IMR-90 (cell line): ENCODE results near the gene CARD10. TPM values are rescaled to one million over a fixed set of nuclear protein-coding genes. Genes with fewer than 3 reads are reported as not detected.

Experiments
- ATAC-seq: fragments of 200-7000 bp; cut with Tn5 transposase; 2 replicates; pipeline ENCODE4 v1.9.1; 2020; ENCODE audit warnings: low read depth, mild to moderate bottlenecking, moderate library complexity
- BruUV-seq: library from RNA; stranded (reverse); fragments of 400-500 nt; replicated peaks from 2 replicates; lab custom pipeline; 2021; lab: Mats Ljungman, UMichigan
- CTCF ChIA-PET: fragments of 300-600 bp; formaldehyde crosslinking; extraction: SDS; loops from one replicate; lab custom pipeline; 2021; ENCODE audit warnings: antibody characterized with exemption; lab: Yijun Ruan, JAX
- POLR2A ChIA-PET: fragments of 300-600 bp; sonication (Branson Sonifier 250); formaldehyde crosslinking; loops from one replicate; lab custom pipeline; 2022; ENCODE audit warnings: antibody characterized with exemption; ENCODE audit not compliant: unreplicated experiment; lab: Charles Lee
- DNase-seq: peaks from one replicate; pipeline ENCODE4 v3.0.0; 2013
- H2AFZ ChIP-seq: replicated peaks from 2 replicates; pipeline ENCODE3; 2013; ENCODE audit warnings: low read length, mild to moderate bottlenecking; ENCODE audit not compliant: poor library complexity
- H2AK5ac ChIP-seq: 2 replicates; pipeline ENCODE4 v1.6.1; 2013; ENCODE audit warnings: low read depth, low read length, inconsistent platforms
- H2AK9ac ChIP-seq: replicated peaks from 2 replicates; pipeline ENCODE3; 2013; ENCODE audit warnings: mild to moderate bottlenecking, low read depth, low read length, moderate library complexity; ENCODE audit not compliant: poor library complexity
- H2BK120ac ChIP-seq: 2 replicates; pipeline ENCODE4 v1.6.1; 2013; ENCODE audit warnings: low read depth, low read length, inconsistent platforms
- H2BK15ac ChIP-seq: 3 replicates; pipeline ENCODE4 v1.6.1; 2013; ENCODE audit warnings: low read depth, low read length, inconsistent platforms
- H2BK20ac ChIP-seq: 2 replicates; pipeline ENCODE4 v1.6.1; 2013; ENCODE audit warnings: low read depth, mild to moderate bottlenecking, inconsistent platforms, low read length, moderate library complexity
- H2BK5ac ChIP-seq: 2 replicates; pipeline ENCODE4 v1.6.1; 2013; ENCODE audit warnings: mild to moderate bottlenecking, low read depth, low read length, inconsistent platforms; ENCODE audit not compliant: poor library complexity, severe bottlenecking
- H3K14ac ChIP-seq: replicated peaks from 2 replicates; pipeline ENCODE4 v1.6.1; 2013; ENCODE audit warnings: low read depth, low read length, inconsistent platforms
- H3K18ac ChIP-seq: 2 replicates; pipeline ENCODE4 v1.6.1; 2013; ENCODE audit warnings: low read depth, low read length, control low read depth
- H3K23ac ChIP-seq: 2 replicates; pipeline ENCODE4 v1.6.1; 2013; ENCODE audit warnings: low read depth, low read length, inconsistent platforms
- H3K27ac ChIP-seq: 2 replicates; pipeline ENCODE4 v1.5.1; 2013; ENCODE audit warnings: mild to moderate bottlenecking, control low read depth, low read length; ENCODE audit not compliant: insufficient read depth
- H3K27me3 ChIP-seq: 2 replicates; pipeline ENCODE4 v1.6.1; 2013; ENCODE audit warnings: low read length; ENCODE audit not compliant: control insufficient read depth, insufficient read depth
- H3K36me3 ChIP-seq: 2 replicates; pipeline ENCODE4 v1.6.1; 2013; ENCODE audit warnings: low read length, mixed read lengths; ENCODE audit not compliant: control insufficient read depth, insufficient read depth
- H3K4ac ChIP-seq: 2 replicates; pipeline ENCODE4 v1.6.1; 2013; ENCODE audit warnings: low read depth, low read length, inconsistent platforms
- H3K4me1 ChIP-seq: 2 replicates; pipeline ENCODE4 v1.6.1; 2013; ENCODE audit warnings: low read length, mixed read lengths; ENCODE audit not compliant: control insufficient read depth, insufficient read depth
- H3K4me2 ChIP-seq: 2 replicates; pipeline ENCODE4 v1.6.1; 2013; ENCODE audit warnings: low read depth, mild to moderate bottlenecking, control low read depth, low read length, moderate library complexity
- H3K4me3 ChIP-seq: 2 replicates; pipeline ENCODE4 v1.5.1; 2013; ENCODE audit warnings: low read depth, mild to moderate bottlenecking, control low read depth, low read length, moderate library complexity; ENCODE audit not compliant: insufficient read depth
- H3K56ac ChIP-seq: 2 replicates; pipeline ENCODE4 v1.6.1; 2013; ENCODE audit warnings: low read length, inconsistent platforms; ENCODE audit not compliant: insufficient read depth; ENCODE audit errors: extremely low read depth
- H3K79me1 ChIP-seq, 2 experiments: 2 replicates each; pipeline ENCODE4 v1.6.1; 2013; ENCODE audit warnings: low read length in 2 of 2, inconsistent platforms in 1 of 2, low read depth in 1 of 2
- H3K9ac ChIP-seq: 2 replicates; pipeline ENCODE4 v1.6.1; 2013; ENCODE audit warnings: low read depth, low read length, control low read depth
- H3K9me1 ChIP-seq: 2 replicates; pipeline ENCODE4 v1.6.1; 2013; ENCODE audit warnings: low read length, inconsistent platforms; ENCODE audit not compliant: insufficient read depth
- H3K9me3 ChIP-seq: 2 replicates; pipeline ENCODE4 v1.6.1; 2013; ENCODE audit warnings: low read length; ENCODE audit not compliant: control insufficient read depth, insufficient read depth
- H4K20me1 ChIP-seq: 2 replicates; pipeline ENCODE4 v1.6.1; 2013; ENCODE audit warnings: low read length, inconsistent platforms; ENCODE audit not compliant: insufficient read depth
- H4K5ac ChIP-seq: 2 replicates; pipeline ENCODE4 v1.6.1; 2013; ENCODE audit warnings: mild to moderate bottlenecking, low read depth, low read length, control low read depth
- H4K8ac ChIP-seq, 2 experiments: 2 replicates each; pipeline ENCODE4 v1.6.1; 2013; ENCODE audit warnings: low read depth in 2 of 2, low read length in 2 of 2, control low read depth in 1 of 2, inconsistent platforms in 1 of 2
- H4K91ac ChIP-seq: 2 replicates; pipeline ENCODE4 v1.6.1; 2013; ENCODE audit warnings: low read depth, low read length, inconsistent platforms; ENCODE audit not compliant: insufficient read depth
- BHLHE40 ChIP-seq: fragments of 150-350 bp; IDR thresholded peaks from 2 replicates; pipeline ENCODE4 v1.6.1; 2016; ENCODE audit warnings: mild to moderate bottlenecking, low read depth, low read length
- CEBPB ChIP-seq: IDR thresholded peaks from 2 replicates; pipeline ENCODE4 v1.6.1; 2012; ENCODE audit warnings: low read depth, low read length, improper control_type of control experiment
- CHD1 ChIP-seq: IDR thresholded peaks from 2 replicates; pipeline ENCODE4 v1.6.1; 2012; ENCODE audit warnings: low read depth, low read length, improper control_type of control experiment
- ELK1 ChIP-seq: fragments of 150-350 bp; IDR thresholded peaks from 2 replicates; pipeline ENCODE4 v1.6.1; 2016; ENCODE audit warnings: low read depth, mild to moderate bottlenecking, low read length, moderate library complexity, borderline replicate concordance
- FOS ChIP-seq: fragments of 150-350 bp; IDR thresholded peaks from 2 replicates; pipeline ENCODE4 v1.6.1; 2016; ENCODE audit warnings: low read depth, low read length
- MAFK ChIP-seq: IDR thresholded peaks from 2 replicates; pipeline ENCODE4 v1.6.1; 2012; ENCODE audit warnings: low read depth, low read length, improper control_type of control experiment
- MAZ ChIP-seq: IDR thresholded peaks from 2 replicates; pipeline ENCODE4 v1.6.1; 2012; ENCODE audit warnings: low read depth, mild to moderate bottlenecking, low read length, improper control_type of control experiment, moderate library complexity, borderline replicate concordance
- MXI1 ChIP-seq: IDR thresholded peaks from 2 replicates; pipeline ENCODE4 v1.6.1; 2012; ENCODE audit warnings: low read depth, mild to moderate bottlenecking, low read length, moderate library complexity, borderline replicate concordance
- NFE2L2 ChIP-seq: fragments of 150-350 bp; IDR thresholded peaks from 2 replicates; pipeline ENCODE4 v1.6.1; 2016; ENCODE audit warnings: low read depth, mild to moderate bottlenecking, low read length
- POLR2A ChIP-seq: IDR thresholded peaks from 2 replicates; pipeline ENCODE4 v1.6.1; 2012; ENCODE audit warnings: mild to moderate bottlenecking, low read depth, low read length
- RCOR1 ChIP-seq: IDR thresholded peaks from 2 replicates; pipeline ENCODE4 v1.6.1; 2012; ENCODE audit warnings: mild to moderate bottlenecking, low read length, improper control_type of control experiment; ENCODE audit not compliant: insufficient replicate concordance
- RFX5 ChIP-seq: IDR thresholded peaks from 2 replicates; pipeline ENCODE4 v1.8.0; 2012; ENCODE audit warnings: low read depth, mild to moderate bottlenecking, low read length, moderate library complexity
- SMC3 ChIP-seq: fragments of 150-350 bp; IDR thresholded peaks from 2 replicates; pipeline ENCODE4 v1.6.1; 2016; ENCODE audit warnings: low read depth, mild to moderate bottlenecking, antibody characterized with exemption, low read length, moderate library complexity
- USF2 ChIP-seq: fragments of 150-350 bp; IDR thresholded peaks from 2 replicates; pipeline ENCODE4 v1.6.1; 2017; ENCODE audit warnings: mild to moderate bottlenecking, antibody characterized with exemption, low read length, low read depth
- WGBS, 2 experiments: methylation state at CpG; one replicate each; pipeline versions ENCODE4 v1.1.5 to v1.1.7; 2013; ENCODE audit warnings: missing lambda C conversion rate in 2 of 2; ENCODE audit not compliant: insufficient read length in 1 of 2; ENCODE audit errors: extremely low coverage in 2 of 2; 5-methylcytosine and 5-hydroxymethylcytosine counted together
- dilution Hi-C: fragments of 300-500 bp; cut with HindIII; formaldehyde crosslinking; loops from one replicate; pipeline ENCODE4 v1.14.3; 2018; ENCODE audit warnings: low sequenced_read_pairs; ENCODE audit not compliant: unreplicated experiment
- in situ Hi-C: fragments of 300-500 bp; cut with MboI; formaldehyde crosslinking; loops from 3 replicates; pipeline ENCODE4 v1.14.3; 2019; ENCODE audit warnings: low sequenced_read_pairs, inconsistent platforms, mixed read lengths
- intact Hi-C: fragments of 100-400 bp; cut with micrococcal nuclease; formaldehyde crosslinking; loops from 2 replicates; pipeline ENCODE4 v1.10.0; 2022
- polyA plus RNA-seq, 3 experiments: library from polyadenylated mRNA; depleted of rRNA; stranded (reverse); fragments of >200 nt; gene quantifications; 2 replicates each; pipeline ENCODE4 v1.2.3, GENCODE V29; 2012; ENCODE audit warnings: low replicate concordance in 1 of 3
- total RNA-seq: library from RNA; depleted of rRNA; stranded (reverse); fragments of >200 nt; gene quantifications from 2 replicates; pipeline ENCODE4 v1.2.3, GENCODE V29; 2012
- TF ChIP-seq, protein P1 (sequence below): conservative IDR thresholded peaks from 2 replicates; pipeline ENCODE4 v1.5.1; 2012; ENCODE audit warnings: mild to moderate bottlenecking, low read depth, low read length, improper control_type of control experiment

Gene CARD10
- total and polyA plus RNA-seq, 2 of the 4 experiments (the other 2 are of a cell fraction): 6.1 to 18.4 TPM

- Histone ChIP-seq H3K36me3 (peaks cover 29% of the 10 kb centered on the region), H2BK15ac (no peak overlapping the region), H4K20me1 (no peaks in the 10 kb centered on the region; the same call in 1 of the 2 replicates), H2AFZ (peak overlapping the region; percentile 27), H2BK5ac (no peak overlapping the region), H4K8ac (no peak overlapping the region), H2BK120ac (no peak overlapping the region), H3K4ac (no peak overlapping the region), H3K14ac (no peak overlapping the region), H3K9me3 (no peaks in the 10 kb centered on the region), H4K5ac (no peak overlapping the region), H3K56ac (no peak overlapping the region), H3K27me3 (no peaks in the 10 kb centered on the region), H4K91ac (no peak overlapping the region), H3K4me1 (peaks cover 11% of the 10 kb centered on the region), H3K79me1 (peaks cover 0 to 11% of the 10 kb centered on the region in 2 experiments; a peak in 1 of 4 replicates), H2AK9ac (no peak overlapping the region), H3K4me2 (no peak overlapping the region), H2BK20ac (no peak overlapping the region), H3K23ac (no peak overlapping the region), H3K18ac (no peak overlapping the region), H3K27ac (no peak overlapping the region), H2AK5ac (no peak overlapping the region), H3K4me3 (no peak overlapping the region), H3K9me1 (peaks cover 4% of the 10 kb centered on the region), H3K9ac (no peak overlapping the region)
- no TSS peak for BruUV-seq
- 89% methylated on average over 1 of the region's 4 CpGs; no CpG with 5 or more reads in 1 of the 2 experiments for WGBS, 2 experiments
- intact Hi-C loops (no loop called here), dilution Hi-C loops (no loop called here), in situ Hi-C loops (no loop called here)
- no peak for ATAC-seq
- ChIA-PET CTCF (no interaction called here), POLR2A (no interaction called here)
- TF ChIP-seq ELK1 (no peak), USF2 (no peak), RCOR1 (no peak), MXI1 (no peak), MAFK (no peak), MAZ (no peak), FOS (no peak), CEBPB (no peak), BHLHE40 (no peak), NFE2L2 (no peak), RFX5 (no peak), SMC3 (no peak), POLR2A (no peak), CHD1 (no peak)
- TF ChIP-seq, protein P1, sequence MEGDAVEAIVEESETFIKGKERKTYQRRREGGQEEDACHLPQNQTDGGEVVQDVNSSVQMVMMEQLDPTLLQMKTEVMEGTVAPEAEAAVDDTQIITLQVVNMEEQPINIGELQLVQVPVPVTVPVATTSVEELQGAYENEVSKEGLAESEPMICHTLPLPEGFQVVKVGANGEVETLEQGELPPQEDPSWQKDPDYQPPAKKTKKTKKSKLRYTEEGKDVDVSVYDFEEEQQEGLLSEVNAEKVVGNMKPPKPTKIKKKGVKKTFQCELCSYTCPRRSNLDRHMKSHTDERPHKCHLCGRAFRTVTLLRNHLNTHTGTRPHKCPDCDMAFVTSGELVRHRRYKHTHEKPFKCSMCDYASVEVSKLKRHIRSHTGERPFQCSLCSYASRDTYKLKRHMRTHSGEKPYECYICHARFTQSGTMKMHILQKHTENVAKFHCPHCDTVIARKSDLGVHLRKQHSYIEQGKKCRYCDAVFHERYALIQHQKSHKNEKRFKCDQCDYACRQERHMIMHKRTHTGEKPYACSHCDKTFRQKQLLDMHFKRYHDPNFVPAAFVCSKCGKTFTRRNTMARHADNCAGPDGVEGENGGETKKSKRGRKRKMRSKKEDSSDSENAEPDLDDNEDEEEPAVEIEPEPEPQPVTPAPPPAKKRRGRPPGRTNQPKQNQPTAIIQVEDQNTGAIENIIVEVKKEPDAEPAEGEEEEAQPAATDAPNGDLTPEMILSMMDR: no peak
- DNase-seq: no peak
Measured at GRCh38 chr22:37505565-37505964, 13.7 kb downstream of the CARD10 start.
